HG03520 (cell line): ENCODE measurements around the gene MAP3K10.

Source experiments
- ATAC-seq: cut with Tn5 transposase; IDR thresholded peaks from one replicate; pipeline ENCODE4 v1.9.1; 2021; ENCODE audit warnings: mild to moderate bottlenecking, moderate library complexity; ENCODE audit not compliant: unreplicated experiment

The MAP3K10 gene

GRCh38 chr19:40246292-40247073 lies 55.3 kb downstream of the MAP3K10 start:
- ATAC-seq, result no peak

DNA sequence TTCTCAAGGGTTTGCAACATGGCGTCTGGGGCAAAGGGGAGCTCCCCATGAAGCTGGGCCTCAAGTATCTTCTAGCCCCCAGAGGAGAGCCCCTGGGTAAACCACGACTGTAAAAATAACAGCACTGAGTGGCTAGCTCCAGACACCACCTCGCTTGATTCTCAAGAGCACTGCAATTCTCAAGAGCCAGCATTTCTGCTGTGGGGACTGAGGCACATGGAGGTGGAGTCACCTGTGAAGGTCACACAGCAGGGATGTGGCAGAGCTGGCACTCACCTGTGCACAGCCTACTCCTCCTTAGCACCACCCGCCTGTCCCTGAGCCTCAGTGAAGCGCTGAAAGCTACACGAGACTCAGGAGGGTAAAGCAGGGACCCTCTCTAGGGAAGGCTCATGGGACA lies 56.0 kb downstream of the MAP3K10 start:
- no peak for ATAC-seq

DNA sequence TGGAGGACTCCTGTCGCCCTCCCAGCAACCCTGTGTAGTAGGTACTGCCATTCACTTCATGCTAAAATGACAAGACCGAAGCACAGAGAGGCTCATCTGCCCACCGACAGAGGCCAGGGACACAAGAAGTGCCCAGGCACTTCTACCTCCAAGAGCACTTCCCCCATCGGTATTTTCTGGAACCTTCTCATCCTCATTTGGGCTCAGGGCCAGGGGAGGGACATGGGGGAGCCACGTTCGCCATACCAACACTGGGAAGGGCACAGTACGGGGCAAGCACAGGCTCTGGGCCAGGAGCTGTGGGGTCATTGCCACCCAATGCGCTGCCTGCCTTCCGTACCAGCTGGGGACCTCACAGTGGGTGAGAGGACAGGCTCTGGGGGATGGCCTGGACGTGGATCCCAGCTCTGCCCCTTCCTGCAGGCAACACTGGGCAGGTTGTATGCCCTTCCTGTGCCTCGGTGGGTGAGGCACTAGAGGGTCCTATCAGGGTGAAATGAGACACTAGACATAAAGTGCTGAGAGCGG lies 56.6 kb downstream of the MAP3K10 start:
- no peak for ATAC-seq

- no peak for ATAC-seq
Measured at GRCh38 chr19:40249201-40249600, 58.0 kb downstream of the MAP3K10 start.

- no peak for ATAC-seq
Measured at GRCh38 chr19:40249781-40250180, 58.6 kb downstream of the MAP3K10 start.

DNA sequence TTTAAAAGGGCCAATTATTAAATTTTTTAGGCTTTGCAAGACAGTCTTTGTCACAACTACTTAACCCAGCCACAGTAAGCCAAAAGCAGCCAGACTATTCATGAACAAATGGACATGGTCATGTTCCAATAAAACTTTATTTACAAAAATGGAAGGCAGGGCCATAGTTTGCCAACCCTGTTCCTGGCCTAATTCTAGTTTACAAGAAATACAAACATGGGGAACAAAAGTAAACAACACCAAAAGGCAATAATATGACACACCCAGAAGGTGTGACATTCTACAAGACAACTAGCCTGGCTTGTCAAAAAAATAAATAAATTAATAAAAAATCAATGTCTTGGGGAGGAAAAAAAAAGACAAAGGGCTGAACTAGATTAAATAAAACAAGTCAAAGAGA lies 60.0 kb downstream of the MAP3K10 start:
- no peak for ATAC-seq

- ATAC-seq, result no peak
Measured at GRCh38 chr19:40251991-40252390, 60.8 kb downstream of the MAP3K10 start.

DNA sequence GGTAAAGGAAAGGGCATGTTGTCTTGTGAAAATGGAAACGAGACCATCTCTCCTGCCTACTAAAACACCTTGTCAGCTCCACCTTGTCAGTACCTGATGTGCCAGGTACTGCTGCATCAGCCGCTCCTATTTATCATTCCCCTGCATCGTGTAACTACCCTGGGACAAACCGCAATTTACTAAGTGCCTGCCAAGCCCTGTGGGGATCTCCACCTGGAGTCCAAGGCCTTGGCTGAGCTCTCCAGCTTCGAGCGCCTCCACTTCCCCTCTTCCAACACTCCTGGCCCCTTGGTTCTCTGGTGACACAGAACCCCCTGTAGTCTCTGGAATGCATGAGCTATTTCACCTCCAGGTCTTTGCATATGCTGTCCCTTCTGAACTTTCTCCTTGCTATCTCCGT lies 61.2 kb downstream of the MAP3K10 start:
- ATAC-seq, result no peak

GRCh38 chr19:40253611-40254092 lies 62.4 kb downstream of the MAP3K10 start:
- no peak for ATAC-seq

DNA sequence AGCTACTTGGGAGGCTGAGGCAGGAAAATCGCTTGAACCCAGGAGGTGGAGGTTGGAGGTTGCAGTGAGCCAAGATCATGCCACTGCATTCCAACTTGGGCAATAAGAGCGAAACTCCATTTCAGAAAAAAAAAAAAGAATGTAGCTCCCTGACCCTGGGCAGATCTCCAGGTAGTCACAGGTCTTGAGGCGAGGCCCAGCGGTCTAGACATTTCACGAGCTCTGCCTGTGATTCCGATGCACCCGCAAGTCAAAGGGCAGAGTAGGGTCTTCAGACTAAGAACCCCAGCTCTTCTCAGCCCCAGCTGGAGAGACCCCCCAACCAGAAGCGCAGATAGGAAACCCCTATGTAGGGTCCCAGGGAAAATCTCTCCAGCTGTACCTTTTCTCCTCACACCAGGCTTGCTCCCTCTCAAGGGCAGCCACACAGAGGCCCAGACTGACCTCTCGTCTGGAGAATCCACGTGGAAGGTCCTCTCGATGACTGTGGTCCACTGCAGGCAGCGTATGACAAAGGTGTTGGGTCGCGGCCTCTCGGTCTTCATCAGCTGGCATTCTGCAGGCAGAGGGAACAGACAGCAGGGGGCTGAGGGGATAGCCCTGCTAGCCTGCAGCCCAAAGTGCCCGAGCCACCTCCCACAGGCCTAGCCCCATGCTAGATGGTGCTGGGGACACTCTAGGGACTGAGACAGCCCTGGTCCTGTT lies 63.6 kb downstream of the MAP3K10 start:
- no peak for ATAC-seq

DNA sequence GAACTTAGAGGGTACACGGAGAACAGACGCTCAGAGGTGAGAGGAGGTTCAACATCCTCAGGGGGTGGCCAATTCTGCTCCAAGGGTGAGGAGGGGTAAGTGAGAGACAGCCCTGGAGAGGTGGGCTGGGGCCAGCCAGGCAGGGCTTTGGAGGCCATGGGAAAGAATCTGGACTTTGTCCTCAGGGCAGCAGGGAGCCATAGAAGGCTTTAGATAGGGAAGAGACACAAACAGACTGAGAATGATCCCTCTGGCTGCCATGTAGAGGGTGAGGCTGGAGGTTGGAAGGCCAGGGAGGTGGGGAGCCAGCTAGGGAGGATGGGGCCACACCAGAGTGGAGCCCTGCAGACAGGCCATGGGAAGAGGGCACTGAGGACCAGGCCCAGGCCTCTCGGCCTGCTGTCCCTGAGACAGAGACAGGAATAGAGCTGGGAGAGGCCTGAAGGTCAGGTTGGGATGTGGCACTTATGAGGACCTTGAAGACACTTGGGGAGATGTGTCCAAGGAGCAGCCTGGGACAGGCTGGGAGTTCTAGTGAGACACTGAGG lies 64.5 kb downstream of the MAP3K10 start:
- no peak for ATAC-seq

GRCh38 chr19:40256512-40256911 lies 65.3 kb downstream of the MAP3K10 start:
- ATAC-seq, result no peak

GRCh38 chr19:40257096-40257517 lies 65.9 kb downstream of the MAP3K10 start:
- no peak for ATAC-seq

- no peak for ATAC-seq
Measured at GRCh38 chr19:40261631-40262030, 70.4 kb downstream of the MAP3K10 start.

GRCh38 chr19:40262422-40262821 lies 71.2 kb downstream of the MAP3K10 start:
- no peak for ATAC-seq

DNA sequence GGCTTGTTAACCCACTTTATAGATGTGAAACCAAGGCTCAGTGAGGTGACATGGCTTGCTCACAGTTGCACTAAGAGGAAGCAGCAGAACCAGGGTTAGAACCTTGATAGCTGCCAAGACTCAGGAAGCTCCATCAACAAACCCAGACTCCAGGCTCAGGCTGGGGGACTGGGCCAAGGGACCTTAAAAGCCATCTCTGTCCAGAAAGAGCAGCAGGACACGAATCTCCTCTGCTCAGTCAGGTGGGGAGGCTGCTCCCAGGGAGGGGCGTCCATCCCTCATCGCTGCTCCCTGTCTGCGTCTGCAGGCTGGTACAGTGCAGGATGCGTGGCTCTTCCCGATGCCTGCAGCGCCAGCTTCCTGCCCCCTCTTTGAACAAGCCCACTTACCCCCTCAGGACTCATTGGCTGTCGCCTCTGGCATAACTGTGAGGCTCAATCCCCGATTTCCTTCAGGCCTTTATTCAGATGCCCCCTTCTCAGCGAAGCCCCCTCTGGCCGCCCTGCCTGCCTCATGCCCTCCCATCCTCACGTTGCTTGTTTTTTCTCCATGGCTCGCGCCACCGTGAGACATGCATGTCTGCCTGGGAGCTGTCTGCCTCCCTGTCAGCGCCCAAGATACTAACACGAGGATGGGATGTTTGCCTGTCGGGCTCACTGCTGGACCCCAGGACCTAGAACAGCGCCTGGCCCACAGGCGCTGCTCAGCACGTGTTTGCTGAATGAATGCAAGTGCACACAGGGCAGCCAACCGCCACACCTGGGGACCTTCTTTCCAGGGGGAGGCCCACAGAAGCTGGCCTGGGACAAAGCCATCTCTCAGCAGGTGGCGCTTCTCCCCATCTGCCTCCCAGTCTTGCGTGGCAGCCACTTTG lies 72.5 kb downstream of the MAP3K10 start:
- ATAC-seq, result no peak

DNA sequence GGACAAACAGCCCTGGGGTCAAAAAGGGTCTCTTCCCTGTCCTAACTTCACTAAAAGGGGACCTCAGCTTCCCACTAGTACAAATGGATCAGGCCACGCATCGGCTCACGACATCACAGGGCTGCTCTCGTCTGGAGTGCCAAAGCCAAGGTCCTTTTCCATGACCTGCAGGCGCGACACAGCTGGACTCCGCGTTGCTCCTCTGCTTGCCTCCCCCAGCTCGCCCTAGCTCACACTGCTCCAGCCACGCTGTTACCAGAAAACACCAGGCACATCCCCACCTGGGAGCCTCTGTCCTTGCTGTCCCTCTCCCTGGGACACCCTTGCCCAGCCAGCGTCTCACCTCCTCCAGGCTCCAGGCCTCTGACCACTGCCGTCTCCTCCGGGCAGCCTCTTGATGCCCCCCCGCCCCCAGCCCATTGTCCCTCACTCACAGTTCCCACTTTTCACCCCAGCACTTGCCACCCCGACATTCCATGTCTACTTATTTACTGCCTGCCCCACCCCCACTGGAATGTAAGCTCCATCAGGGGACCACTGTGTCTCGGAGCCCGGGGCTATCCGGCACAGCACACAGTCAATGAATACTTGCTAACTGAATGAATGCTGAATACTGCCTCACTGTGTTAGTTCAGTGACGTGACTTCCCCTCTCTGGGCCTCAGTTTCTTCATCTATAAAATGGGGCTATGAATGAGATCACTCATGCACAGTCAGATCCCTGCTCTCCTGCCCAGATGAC lies 73.3 kb downstream of the MAP3K10 start:
- no peak for ATAC-seq
